CD4-positive, alpha-beta T cell (primary cell): ENCODE data around the gene ARIH1. TPM values are rescaled to one million over a fixed set of nuclear protein-coding genes. Genes with fewer than 3 reads are reported as not detected.
"Not testable (repeated sequence)": the region's sequence is repeated elsewhere in the genome, so short reads cannot be mapped to it uniquely, and the experiment has no call there.

Experiments
- ATAC-seq: fragments of 200-7000 bp; cut with Tn5 transposase; one replicate; pipeline ENCODE4 v1.10.0; 2022; ENCODE audit warnings: mild to moderate bottlenecking; ENCODE audit not compliant: poor library complexity
- CTCF ChIA-PET: fragments of 350-600 bp; sonication (Branson Sonifier 250); formaldehyde crosslinking; loops from one replicate; lab custom pipeline; 2021; ENCODE audit warnings: antibody characterized with exemption, inconsistent platforms; lab: Charles Lee
- POLR2A ChIA-PET: fragments of 350-600 bp; sonication (Branson Sonifier 250); formaldehyde crosslinking; loops from one replicate; lab custom pipeline; 2021; ENCODE audit warnings: antibody characterized with exemption, inconsistent platforms; lab: Charles Lee
- DNase-seq, 14 experiments: peaks; one replicate each; pipeline ENCODE4 v3.0.0-alpha.2; 2013 to 2020; ENCODE audit warnings: mixed read lengths in 2 of 14
- H3K27ac ChIP-seq, 2 donors: one replicate each; pipeline versions ENCODE4 v1.5.1 to v1.7.0; 2013; ENCODE audit warnings: low read length in 2 of 2, low read depth in 1 of 2, mild to moderate bottlenecking in 1 of 2
- H3K27me3 ChIP-seq, 2 experiments: 1 replicate in 1 of 2; 2 replicates in 1 of 2; pipeline versions ENCODE4 v1.6.1 to v1.7.0; 2013; ENCODE audit warnings: low read length in 2 of 2, control low read depth in 1 of 2, mild to moderate bottlenecking in 1 of 2, moderate library complexity in 1 of 2; ENCODE audit not compliant: insufficient read depth in 2 of 2, control insufficient read depth in 1 of 2
- H3K36me3 ChIP-seq: one replicate; pipeline ENCODE4 v1.6.1; 2013; ENCODE audit warnings: low read length, control low read depth; ENCODE audit not compliant: insufficient read depth
- H3K4me1 ChIP-seq: one replicate; pipeline ENCODE4 v1.6.1; 2013; ENCODE audit warnings: low read length, control low read depth; ENCODE audit not compliant: insufficient read depth
- H3K4me3 ChIP-seq: one replicate; pipeline ENCODE4 v1.5.1; 2013; ENCODE audit warnings: mild to moderate bottlenecking, low read length, moderate library complexity
- H3K9me3 ChIP-seq, 2 experiments: 1 replicate in 1 of 2; 2 replicates in 1 of 2; pipeline versions ENCODE4 v1.6.1 to v1.7.0; 2013; ENCODE audit warnings: low read length in 2 of 2, mild to moderate bottlenecking in 2 of 2, control low read depth in 1 of 2, moderate library complexity in 1 of 2; ENCODE audit not compliant: control insufficient read depth in 1 of 2, insufficient read depth in 1 of 2
- H3K27ac Mint-ChIP-seq: one replicate; pipeline ENCODE4 v1.8.0; 2020; ENCODE audit warnings: mixed read lengths
- H3K27me3 Mint-ChIP-seq: one replicate; pipeline ENCODE4 v1.8.0; 2021; ENCODE audit warnings: mixed read lengths
- H3K36me3 Mint-ChIP-seq: one replicate; pipeline ENCODE4 v1.8.0; 2021; ENCODE audit warnings: low read depth, mixed read lengths
- H3K4me1 Mint-ChIP-seq: one replicate; pipeline ENCODE4 v1.8.0; 2021; ENCODE audit warnings: low read depth, mixed read lengths
- H3K4me3 Mint-ChIP-seq: one replicate; pipeline ENCODE4 v1.8.0; 2020; ENCODE audit warnings: mild to moderate bottlenecking, mixed read lengths
- H3K9me3 Mint-ChIP-seq: one replicate; pipeline ENCODE4 v1.8.0; 2020; ENCODE audit warnings: mixed read lengths
- intact Hi-C, 2 experiments: fragments of 100-400 bp; cut with DNase I in 1 of 2; cut with micrococcal nuclease in 1 of 2; formaldehyde crosslinking; loops; one replicate each; pipeline versions ENCODE4 v1.15.1 to v1.9.0; 2023 to 2025; cut with DNase I, micrococcal nuclease
- total RNA-seq, 174 experiments: library from RNA in 2 of 174; stranded (reverse) in 2 of 174; gene quantifications; one replicate each; pipeline ENCODE4 v1.2.3 and lab custom pipeline; 2021 to 2026
- TF ChIP-seq, protein P1 (sequence below): fragments of 200-600 bp; IDR thresholded peaks from one replicate; pipeline ENCODE4 v1.8.0; 2022; ENCODE audit warnings: antibody characterized with exemption, mild to moderate bottlenecking

Gene ARIH1
- total RNA-seq, 2 experiments from 2014 or later = 281 to 283 TPM

- TF ChIP-seq, protein P1, sequence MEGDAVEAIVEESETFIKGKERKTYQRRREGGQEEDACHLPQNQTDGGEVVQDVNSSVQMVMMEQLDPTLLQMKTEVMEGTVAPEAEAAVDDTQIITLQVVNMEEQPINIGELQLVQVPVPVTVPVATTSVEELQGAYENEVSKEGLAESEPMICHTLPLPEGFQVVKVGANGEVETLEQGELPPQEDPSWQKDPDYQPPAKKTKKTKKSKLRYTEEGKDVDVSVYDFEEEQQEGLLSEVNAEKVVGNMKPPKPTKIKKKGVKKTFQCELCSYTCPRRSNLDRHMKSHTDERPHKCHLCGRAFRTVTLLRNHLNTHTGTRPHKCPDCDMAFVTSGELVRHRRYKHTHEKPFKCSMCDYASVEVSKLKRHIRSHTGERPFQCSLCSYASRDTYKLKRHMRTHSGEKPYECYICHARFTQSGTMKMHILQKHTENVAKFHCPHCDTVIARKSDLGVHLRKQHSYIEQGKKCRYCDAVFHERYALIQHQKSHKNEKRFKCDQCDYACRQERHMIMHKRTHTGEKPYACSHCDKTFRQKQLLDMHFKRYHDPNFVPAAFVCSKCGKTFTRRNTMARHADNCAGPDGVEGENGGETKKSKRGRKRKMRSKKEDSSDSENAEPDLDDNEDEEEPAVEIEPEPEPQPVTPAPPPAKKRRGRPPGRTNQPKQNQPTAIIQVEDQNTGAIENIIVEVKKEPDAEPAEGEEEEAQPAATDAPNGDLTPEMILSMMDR = no peak
- CTCF ChIA-PET = no interaction called here
- intact Hi-C loops = loop anchor here (5.0 to 10.0 kb wide), 2 partner anchors 70 to 473 kb away; no protein-coding TSS in a partner anchor
Observed at GRCh38 chr15:72604794-72605193, 130.7 kb downstream of the ARIH1 start.

DNA sequence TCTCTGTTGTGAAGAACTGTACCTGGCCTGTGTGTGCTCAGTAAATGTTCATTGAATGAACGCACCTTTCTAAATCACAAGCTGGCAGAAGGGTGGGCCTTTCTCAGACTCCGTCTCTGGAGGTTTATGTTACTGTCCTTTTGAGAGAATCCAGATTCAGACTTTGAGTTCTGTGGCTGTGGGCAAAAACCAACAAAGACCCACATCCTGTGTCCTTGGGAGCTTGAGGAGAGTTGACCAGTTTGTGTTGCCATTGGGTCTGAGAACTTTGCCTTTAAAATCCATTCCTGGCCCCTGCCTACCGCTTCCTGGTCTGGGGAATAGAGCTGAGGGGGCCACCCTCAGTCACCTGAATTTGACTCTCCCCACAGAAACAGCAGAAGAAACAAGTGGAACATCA is 134.0 kb downstream of the ARIH1 start:
- H3K9me3 ChIP-seq, H3K4me3 Mint-ChIP-seq, H3K27ac ChIP-seq, POLR2A ChIA-PET, H3K4me1 Mint-ChIP-seq, H3K27me3 ChIP-seq, H3K27me3 Mint-ChIP-seq, H3K4me1 ChIP-seq, ATAC-seq, H3K4me3 ChIP-seq, DNase-seq, H3K36me3 Mint-ChIP-seq, H3K36me3 ChIP-seq, H3K9me3 Mint-ChIP-seq, H3K27ac Mint-ChIP-seq: not testable (repeated sequence)
- CTCF ChIA-PET = interaction anchor here (1.0 kb wide), 1 partner anchor 63 kb away, joined by 3 read pairs; no protein-coding TSS in a partner anchor
- intact Hi-C loops = loop anchor here in 1 of 2 experiments (10.0 kb wide), 1 partner anchor 67 kb away; no protein-coding TSS in a partner anchor

More at GRCh38 chr15:72604794-72605193, 130.7 kb downstream of the ARIH1 start:
- peaks cover 3% of the 10 kb centered on the region for H3K36me3 ChIP-seq
- ATAC-seq (no peak), DNase-seq (no peak)
- no peak overlapping the region for H3K4me3 ChIP-seq
- no peaks in the 10 kb centered on the region for H3K27me3 Mint-ChIP-seq
- H3K27me3 ChIP-seq = no peaks in the 10 kb centered on the region
- H3K36me3 Mint-ChIP-seq = no peaks in the 10 kb centered on the region
- H3K4me1 ChIP-seq = no peaks in the 10 kb centered on the region
- POLR2A ChIA-PET = no interaction called here
- no peaks in the 10 kb centered on the region for H3K9me3 ChIP-seq
- H3K27ac Mint-ChIP-seq = no peak overlapping the region
- no peak overlapping the region for H3K27ac ChIP-seq
- no peak overlapping the region for H3K4me3 Mint-ChIP-seq
- H3K4me1 Mint-ChIP-seq = no peaks in the 10 kb centered on the region
- no peaks in the 10 kb centered on the region for H3K9me3 Mint-ChIP-seq

DNA sequence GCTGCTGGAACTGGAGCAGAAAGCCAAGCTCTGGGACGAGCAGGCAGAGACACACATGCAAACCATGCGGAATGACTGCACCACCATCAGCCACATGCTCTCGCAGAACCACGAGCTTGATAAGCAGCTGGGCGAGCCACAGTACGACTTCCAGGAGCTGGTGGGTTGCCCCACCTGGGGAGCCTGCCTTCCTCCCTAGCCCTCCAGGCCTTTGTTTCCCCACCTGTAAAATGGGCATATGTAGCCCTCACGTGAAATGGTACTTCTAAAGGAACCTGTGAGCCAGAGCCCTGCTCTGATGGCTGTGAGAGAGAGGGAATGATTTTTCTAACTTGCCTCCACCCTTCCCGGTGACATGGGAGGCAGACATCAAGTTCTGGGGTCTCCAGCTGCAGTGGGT is 135.7 kb downstream of the ARIH1 start:
- no peaks in the 10 kb centered on the region for H3K27me3 Mint-ChIP-seq
- no peak overlapping the region for H3K27ac ChIP-seq
- ATAC-seq (no peak), DNase-seq (no peak)
- intact Hi-C loops = loop anchor here in 1 of 2 experiments (10.0 kb wide), 1 partner anchor 65 kb away; no protein-coding TSS in a partner anchor
- H3K4me3 ChIP-seq = no peak overlapping the region
- no peaks in the 10 kb centered on the region for H3K4me1 ChIP-seq
- TF ChIP-seq, protein P1 = no peak
- H3K36me3 Mint-ChIP-seq = no peaks in the 10 kb centered on the region
- H3K9me3 ChIP-seq = no peaks in the 10 kb centered on the region
- no peak overlapping the region for H3K27ac Mint-ChIP-seq
- no peaks in the 10 kb centered on the region for H3K27me3 ChIP-seq
- ChIA-PET POLR2A (no interaction called here), CTCF (interaction anchor here (1.2 kb wide), 1 partner anchor 10 kb away, joined by 3 read pairs; no protein-coding TSS in a partner anchor)
- no peak overlapping the region for H3K4me3 Mint-ChIP-seq
- no peaks in the 10 kb centered on the region for H3K4me1 Mint-ChIP-seq
- H3K9me3 Mint-ChIP-seq = no peaks in the 10 kb centered on the region
- peaks cover 3% of the 10 kb centered on the region for H3K36me3 ChIP-seq

DNA sequence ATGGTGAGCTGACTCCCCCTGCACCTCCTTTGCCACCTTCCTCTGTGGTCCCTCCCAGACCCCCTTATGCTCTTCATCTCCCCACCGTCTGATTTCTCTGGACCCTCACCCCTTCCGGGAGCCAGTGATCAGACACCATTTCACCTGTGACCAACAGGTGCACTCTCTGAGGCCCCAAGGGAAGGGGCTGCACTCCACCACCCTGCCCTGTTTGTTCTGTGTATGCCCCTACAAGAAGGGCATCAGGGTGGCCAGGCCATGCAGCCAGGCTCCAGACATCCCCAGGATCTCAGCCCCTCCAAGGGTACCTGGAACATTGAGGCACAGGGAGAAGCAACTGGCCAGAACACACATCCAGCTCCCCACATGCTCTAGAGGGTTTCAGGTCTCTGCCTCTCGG is 138.2 kb downstream of the ARIH1 start:
- POLR2A ChIA-PET, H3K9me3 ChIP-seq, H3K36me3 ChIP-seq, H3K9me3 Mint-ChIP-seq, ATAC-seq, H3K4me1 Mint-ChIP-seq, H3K27me3 Mint-ChIP-seq, H3K4me3 Mint-ChIP-seq, H3K27ac ChIP-seq, H3K27ac Mint-ChIP-seq, H3K27me3 ChIP-seq, intact Hi-C loops, H3K4me3 ChIP-seq, H3K4me1 ChIP-seq, H3K36me3 Mint-ChIP-seq, CTCF ChIA-PET, DNase-seq: not testable (repeated sequence)
